Activated CD4-positive, CD25-positive, alpha-beta regulatory T cell treated with anti-CD3 and anti-CD28 coated beads, Interleukin-2, amount 50 U/mL, for 16 hours (primary cell): ENCODE results near the gene ECI2.

Experiments
- DNase-seq: peaks from one replicate; pipeline ENCODE4 v3.0.0-alpha.2; 2020; ENCODE audit warnings: low read depth, low spot score

The ECI2 gene

GRCh38 chr6:4134841-4135664 is at the start of gene ECI2:
Gene ECI2, minus strand, starts transcription at chr6:4135575. Its CDS starts 15 bp downstream, at chr6:4135560.
- DNase-seq: peak; percentile 8

GRCh38 chr6:4180652-4181255 is 45.4 kb upstream of the ECI2 start:
- no peak for DNase-seq

GRCh38 chr6:4179960-4180651 is 44.7 kb upstream of the ECI2 start:
- no peak for DNase-seq

GRCh38 chr6:4178737-4179333 is 43.5 kb upstream of the ECI2 start:
- no peak for DNase-seq

DNA sequence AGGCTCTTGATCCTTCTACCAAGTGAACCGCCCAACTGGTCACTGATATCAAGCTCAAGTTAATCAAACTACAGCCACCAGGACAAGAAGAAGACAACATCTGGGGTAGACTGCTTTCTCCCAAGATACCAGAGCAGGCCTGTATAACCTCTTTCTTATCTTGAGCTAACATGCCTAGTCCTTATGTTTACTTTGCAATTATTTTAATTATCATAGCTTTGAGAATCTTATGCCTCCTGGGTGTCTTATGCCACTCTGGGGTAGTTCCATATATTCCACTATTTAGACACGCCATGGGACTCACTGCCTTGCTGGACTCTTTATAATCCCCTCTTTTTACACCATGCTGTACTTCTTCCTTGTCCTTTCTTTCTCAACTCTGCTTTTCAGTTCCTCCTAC is 41.5 kb upstream of the ECI2 start:
- no peak for DNase-seq

- DNase-seq: no peak
Measured at GRCh38 chr6:4174042-4174441, 38.7 kb upstream of the ECI2 start.

- no peak for DNase-seq
Measured at GRCh38 chr6:4172368-4172767, 37.0 kb upstream of the ECI2 start.

- no peak for DNase-seq
Measured at GRCh38 chr6:4170297-4170696, 34.9 kb upstream of the ECI2 start.

DNA sequence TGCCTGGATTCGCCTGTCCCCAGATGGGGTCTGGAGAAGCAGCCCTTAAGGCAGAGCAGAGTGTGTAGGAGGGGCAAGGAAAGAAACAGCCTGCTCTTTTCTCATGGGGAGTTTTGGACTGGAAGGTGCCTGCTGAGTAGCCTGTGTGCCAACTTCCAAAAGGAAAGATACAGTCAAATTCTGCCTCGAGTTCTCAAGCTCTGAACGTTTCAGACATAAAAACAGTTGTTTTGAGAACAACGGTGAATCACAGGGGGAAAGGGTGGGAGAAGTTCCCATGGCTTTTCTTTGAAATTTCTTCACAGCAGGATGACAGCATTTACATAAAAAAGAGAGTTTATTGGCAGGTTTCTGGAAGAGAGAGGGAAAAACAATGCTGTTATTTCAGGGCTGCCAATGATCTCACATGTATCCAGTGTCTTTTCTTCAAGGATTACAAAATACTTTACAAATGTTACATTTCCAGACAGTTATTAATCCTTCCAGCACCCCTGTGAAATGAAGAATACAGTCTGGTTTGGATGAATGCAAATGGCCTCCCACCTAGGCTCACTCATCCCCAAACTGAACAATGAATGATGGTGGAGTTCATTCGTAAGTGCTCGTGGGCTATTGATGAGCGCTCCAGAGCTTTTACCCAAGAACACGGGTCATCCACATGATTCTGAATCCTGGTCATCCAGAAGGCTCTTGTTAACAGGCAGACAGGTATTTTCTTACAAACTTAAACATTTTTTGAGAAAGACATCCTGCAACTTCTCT is 33.8 kb upstream of the ECI2 start:
- DNase-seq: no peak

GRCh38 chr6:4167833-4168232 is 32.5 kb upstream of the ECI2 start:
- DNase-seq: no peak

GRCh38 chr6:4167123-4167522 is 31.7 kb upstream of the ECI2 start:
- no peak for DNase-seq

GRCh38 chr6:4164456-4164855 is 29.1 kb upstream of the ECI2 start:
- DNase-seq: no peak

GRCh38 chr6:4164117-4164442 is 28.7 kb upstream of the ECI2 start:
- no peak for DNase-seq

DNA sequence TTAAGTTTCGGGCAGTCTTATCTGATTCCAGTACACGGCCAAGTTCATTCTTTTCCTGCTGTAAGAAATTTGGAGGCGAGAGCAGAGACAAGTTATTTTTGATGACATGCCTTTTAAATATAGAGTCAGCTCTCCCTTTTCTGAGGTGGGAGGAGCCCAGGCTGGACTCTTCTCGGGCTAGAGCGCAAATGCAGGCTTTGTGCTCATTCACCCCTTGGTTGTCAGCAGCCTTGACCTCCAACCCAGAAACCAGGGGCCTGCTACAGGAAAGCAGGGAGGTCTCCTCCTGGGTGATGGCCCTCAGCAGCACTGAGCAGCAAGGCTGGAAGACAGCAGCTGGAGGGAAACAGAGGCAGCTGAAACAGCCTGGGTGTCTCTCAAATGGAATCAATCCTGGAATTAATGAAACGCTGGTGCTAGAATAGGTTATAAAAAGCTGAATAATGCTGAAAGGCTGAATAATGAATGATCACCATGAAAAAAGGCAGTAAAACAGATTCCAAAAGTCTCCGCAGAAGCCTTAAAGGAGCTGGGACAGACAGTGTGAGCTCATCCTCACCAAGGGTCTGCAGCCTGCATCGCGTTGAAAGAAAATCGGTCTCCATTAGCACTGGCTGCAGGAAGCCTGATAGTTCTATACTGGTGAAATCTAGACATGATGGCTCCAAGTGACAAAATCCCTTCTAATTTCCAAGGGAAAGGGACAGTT is 28.2 kb upstream of the ECI2 start:
- no peak for DNase-seq

- DNase-seq: no peak
Measured at GRCh38 chr6:4162370-4162769, 27.0 kb upstream of the ECI2 start.

GRCh38 chr6:4159491-4159890 is 24.1 kb upstream of the ECI2 start:
- no peak for DNase-seq

- no peak for DNase-seq
Measured at GRCh38 chr6:4157506-4157905, 22.1 kb upstream of the ECI2 start.

DNA sequence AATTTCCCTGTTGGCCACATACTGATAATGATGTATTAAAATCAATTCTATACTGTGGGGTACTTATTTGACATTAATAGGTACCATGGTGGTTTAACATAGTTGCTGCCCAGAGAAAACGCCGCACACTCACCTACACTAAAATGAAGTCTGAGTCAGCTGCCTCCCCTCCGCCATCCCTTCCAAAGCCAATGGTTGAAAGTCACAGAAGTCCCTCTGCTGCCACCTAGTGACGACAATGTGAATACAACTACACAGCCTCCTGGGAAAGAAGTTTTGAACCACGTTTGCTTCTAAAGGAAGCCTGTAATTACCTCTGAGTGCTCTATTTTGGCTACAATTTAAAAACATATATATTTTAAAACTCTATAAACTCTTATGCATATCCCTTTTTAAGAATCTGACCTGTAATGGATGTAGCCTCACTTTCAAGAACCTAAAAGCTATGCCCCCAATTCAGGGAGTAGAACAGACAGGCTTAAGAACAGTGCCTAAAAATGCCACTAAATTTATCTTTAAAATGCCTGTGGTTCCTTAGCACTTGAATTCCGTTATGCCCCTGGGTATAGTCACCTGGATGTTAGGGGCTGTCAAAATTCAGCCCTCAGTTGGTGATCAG is 20.6 kb upstream of the ECI2 start:
- DNase-seq: peak; percentile 64

DNA sequence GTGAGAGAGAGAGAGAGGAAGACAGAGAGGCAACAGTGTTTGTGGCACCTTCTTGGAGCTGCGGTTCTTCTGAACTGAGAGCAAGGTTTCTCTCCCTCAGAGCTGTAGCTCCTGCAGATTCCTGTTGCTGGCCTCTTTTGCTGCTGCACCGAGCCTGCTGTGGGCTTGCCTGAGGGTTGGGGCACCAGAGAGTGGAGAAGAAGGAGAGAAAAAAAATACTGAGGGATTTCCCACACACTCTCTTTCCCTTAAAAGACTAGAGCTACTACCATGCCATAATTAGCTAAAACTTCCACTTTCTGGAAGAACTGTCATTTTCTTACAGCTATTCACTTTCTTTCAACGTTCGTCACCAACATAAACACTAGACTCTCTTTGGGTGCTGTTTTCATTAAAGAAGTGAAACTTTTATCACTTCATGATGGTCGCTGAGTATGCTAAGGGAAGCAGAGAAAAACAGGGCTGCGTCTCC is 18.2 kb upstream of the ECI2 start:
- DNase-seq: no peak

- DNase-seq: no peak
Measured at GRCh38 chr6:4145083-4145482, 9.7 kb upstream of the ECI2 start.

DNA sequence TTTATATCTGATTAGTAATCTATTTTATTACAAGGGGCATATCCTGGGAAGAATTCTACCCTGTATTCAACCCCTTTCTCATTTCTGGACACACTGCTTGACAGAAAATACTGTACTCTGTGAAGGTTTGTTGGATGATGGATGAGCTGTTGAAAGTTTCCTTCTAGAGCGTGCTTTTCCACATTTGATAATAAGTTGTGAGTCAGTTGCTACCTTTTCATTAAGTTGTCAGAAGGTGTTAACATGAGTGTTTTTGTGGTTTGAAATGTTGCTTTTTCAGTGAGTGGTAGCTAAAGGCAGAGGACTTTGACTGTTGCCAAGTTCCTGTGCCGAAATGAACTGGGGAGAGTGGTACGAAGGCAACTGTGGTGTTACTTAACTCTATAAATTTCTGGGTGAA is 3.9 kb upstream of the ECI2 start:
- DNase-seq: no peak
